ENCODE data around the gene FKBP9.
"Not testable (repeated sequence)": the region's sequence is repeated elsewhere in the genome, so short reads cannot be mapped to it uniquely, and the experiment has no call there.

Gene FKBP9

DNA sequence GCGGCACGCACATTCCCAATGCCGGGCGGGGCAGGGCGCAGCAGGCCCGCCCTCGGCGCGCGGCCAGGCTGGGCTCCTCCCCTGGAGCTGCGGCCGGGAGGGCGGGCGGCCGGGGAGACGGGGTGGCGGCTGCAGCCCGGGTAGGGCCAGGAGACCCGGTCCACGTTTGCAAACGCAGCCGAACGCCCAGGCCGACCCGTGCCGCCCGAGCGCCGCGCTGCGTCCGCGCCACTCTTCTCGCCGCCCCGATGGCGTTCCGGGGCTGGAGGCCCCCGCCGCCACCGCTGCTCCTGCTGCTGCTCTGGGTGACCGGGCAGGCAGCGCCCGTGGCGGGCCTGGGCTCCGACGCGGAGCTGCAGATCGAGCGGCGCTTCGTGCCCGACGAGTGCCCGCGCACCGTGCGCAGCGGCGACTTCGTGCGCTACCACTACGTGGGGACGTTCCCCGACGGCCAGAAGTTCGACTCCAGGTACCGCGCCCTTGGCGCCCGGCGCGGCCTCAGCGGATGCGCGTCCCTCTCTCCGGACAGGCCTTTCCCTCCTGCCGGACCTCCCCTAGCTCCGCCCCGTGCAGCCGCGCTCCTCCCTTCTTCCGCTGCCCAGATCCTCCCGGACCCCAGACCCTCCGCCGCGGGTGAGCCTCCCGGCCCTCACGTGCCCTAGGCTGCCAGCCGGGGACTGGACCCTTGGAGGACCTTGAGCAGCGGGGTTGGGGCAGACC lies at the start of gene FKBP9:
Gene FKBP9 (plus strand): TSS at position 115 of the 720 bp plus-strand sequence. CDS start 134 bp downstream, at position 249.
- DNase-seq, result no peak

DNA sequence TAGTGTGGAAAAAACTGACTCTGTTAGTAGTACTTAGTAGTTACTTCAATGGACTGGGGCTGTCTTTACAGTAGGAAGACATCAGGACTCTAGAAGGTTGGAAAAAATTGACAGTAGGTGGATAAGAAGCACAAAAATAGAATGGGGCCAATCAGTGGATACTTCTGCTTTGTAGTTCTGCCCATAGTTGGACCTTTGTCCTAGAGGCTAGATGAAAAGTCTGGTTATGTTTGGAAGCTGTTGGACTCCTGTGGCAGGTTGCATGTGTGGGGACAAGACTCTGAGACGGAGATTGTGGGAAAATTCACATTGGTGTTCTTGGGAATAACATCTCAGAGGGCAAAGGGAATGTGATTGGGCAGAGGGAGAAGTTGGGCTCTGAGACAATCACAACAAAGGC lies 47.0 kb upstream of the FKBP9 start:
- DNase-seq, result no peak

DNA sequence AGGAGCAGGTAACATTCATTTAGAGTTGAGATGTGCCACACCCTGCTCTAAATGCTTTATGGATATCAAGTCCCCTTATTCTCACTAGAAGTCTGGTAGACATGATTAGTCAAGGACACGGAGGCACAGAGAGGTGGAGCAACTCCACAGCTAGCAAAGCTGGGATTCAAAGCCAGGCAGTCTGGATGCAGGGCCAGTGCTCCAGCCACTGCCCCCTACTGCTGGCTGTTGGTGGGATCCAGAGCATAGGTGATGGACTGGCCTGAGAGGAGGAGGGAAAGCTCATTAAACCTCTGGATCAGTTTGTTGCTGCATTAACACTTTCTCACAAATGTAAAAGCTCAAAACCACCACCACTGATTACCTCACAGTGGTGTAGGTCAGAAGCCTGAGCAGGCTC lies 43.1 kb upstream of the FKBP9 start:
- DNase-seq, result no peak

DNA sequence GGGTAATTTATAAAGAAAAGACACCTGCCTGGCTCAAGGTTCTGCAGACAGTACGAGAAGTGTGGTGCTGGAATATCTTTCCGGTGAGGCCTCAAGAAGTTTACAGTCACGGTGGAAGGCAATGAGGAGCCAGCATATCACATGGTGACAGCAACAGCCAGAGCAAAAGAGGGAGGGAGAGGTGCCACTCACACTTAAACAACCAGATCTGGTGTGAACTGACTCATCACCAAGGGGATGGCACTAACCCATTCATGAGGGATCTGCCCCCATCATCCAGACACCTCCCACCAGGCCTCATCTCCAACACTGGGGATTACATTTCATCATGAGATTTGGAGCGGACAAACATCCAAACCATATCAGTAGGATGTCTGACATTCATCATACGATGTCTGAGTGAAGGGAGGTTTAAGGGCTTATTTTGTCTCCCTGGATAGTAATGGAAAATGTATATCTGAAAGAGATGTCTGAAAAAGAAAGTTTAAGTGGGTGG lies 42.2 kb upstream of the FKBP9 start:
- DNase-seq, result no peak

DNA sequence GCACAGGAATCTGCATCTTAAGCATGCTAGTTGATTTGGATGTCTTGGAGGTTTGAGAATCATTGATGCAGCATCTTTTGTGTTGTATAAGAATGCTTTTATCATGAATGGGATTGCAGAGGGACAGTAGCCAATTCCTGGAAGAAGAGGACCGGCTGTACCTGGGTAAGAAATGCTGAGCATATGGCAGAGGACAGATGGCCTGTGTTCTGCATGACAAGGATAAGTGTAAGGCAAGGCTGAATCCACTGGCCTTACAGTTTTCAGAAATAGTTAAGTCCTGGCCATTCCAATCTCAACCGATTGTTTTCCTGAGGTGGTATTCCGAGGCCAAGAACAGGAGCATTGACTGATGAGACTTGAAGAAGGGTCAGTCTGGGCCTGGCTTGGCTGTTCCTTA lies 41.2 kb upstream of the FKBP9 start:
- no peak for DNase-seq

- DNase-seq, result not testable (repeated sequence)
Measured at GRCh38 chr7:32916994-32917393, 40.2 kb upstream of the FKBP9 start.

DNA sequence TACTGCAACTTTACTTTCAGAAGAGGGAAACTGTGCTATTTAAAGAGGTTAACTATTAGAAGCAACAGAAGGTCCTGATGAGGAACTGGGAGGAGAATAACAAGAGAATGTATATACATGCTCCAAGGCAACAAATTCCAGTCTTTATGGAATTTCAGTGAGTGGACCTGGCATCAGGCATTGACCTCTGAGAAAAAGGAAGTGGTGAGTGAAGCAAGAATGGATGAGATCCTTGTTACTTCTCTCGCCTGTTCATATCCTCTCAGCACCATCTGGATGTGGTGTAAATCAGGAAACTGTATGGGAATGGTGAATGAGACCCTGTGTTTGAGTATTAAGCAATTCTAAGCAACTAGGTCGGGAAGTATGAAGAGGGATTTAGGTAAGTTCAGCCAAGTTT lies 35.3 kb upstream of the FKBP9 start:
- DNase-seq, result no peak

DNA sequence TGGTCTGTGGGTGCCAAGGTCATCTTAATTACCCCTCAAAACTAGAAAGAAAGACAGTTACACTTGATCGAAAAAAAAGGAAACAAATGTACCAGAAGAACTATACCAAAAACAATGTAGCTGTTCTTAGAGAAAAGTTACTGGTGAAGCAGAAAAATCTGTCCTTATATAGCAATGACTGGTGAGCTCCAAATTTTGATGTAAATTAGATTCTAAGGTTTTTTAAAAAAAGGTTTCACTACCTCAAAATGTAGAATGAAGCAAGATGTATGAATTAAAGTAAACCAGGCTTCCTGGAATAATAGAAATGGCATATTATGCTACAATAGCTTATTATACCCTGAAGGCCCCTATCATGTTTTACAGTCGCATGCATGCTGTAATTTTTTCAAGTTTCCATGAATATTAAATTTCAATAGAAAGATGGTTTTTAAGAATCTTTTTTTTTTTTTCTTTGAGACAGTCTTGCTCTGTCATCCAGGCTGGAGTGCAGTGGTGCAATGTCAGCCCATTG lies 28.4 kb upstream of the FKBP9 start:
- DNase-seq, result no peak

DNA sequence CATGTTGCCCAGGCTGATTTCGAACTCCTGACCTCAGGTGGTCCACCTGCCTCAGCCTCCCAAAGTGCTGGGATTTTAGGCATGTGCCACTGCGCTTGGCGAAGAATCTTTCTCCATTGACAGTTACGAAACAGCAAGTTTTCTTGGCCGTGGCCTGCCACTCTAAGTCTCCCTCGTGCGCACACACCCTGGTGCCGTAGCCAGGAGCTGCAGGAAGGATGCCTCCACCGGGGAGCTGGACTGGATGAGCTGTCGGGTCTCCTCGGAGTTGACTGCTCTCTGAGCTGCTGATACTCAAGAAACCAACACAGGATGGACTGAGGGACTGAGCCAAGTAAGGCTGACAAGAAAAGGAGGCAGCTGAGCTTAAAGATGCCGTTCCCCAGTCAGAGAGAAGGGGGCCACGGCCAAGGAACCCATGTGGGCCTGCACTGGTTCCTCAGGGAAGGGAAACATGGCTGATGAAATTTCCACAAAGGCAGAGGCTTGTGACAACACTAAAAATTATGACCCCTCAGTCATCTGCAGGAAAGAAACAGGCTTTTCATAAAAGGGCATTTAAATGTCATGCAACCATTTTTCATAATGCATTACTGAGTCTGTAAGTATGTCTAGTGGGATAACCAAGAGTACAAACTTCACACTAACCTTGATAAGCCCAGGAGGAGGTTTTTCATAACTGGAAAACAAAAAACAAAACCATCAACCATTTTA lies 27.7 kb upstream of the FKBP9 start:
- DNase-seq, result no peak

DNA sequence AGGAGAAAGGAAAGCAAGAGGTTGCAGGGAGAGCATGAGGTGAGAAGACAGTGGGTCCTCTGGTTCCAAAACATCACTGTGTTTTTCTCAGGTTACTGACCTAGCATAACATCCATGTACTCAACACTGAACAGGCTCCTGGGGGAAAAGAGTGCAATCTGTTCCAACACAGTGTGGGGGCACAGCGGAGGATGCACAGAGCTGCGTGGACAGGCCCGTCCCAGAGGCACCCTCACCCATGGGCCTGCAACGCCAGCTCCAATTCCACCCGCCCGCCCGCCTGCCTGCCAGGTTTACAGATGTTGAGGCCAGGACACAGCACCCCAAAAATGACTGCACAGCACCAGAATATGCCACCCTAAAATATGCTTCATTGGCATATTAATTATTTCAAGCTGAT lies 26.9 kb upstream of the FKBP9 start:
- DNase-seq, result no peak

DNA sequence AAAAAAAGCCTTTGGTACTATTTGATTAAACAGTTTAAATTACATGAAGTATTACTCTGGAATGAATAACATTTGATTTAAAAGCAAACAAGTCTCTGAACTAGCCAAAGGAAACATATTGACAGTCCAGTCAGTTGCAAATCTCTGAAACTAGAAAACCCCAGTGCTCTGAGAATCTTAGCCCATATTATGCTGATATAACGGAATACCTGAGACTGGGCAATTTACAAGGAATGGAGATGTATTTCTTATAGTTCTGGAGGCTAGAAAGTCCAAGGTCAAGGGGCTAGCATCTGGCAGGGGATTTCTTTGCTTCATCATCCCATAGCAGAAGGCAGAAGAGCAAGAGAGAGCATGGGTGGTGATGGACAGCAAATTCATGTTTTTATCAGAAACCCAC lies 21.7 kb upstream of the FKBP9 start:
- DNase-seq, result no peak

DNA sequence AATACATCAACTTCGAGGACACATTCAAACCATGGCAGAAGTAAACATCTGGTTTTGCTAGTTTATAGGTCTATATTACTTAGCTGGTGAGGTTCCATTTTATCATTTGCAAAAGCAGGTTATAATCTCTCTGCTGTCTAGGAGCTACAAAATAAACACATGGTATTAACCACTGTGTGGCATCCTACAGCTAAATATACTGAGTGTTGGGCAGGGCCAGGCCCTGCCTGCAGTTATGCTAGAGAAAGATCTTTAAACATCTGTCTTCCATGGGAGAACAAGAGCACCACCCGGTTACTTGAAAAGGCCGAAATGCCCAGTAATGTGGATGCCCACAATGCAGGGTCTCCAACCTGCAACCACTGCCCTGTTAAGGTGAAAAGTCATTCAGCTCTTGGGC lies 20.6 kb upstream of the FKBP9 start:
- no peak for DNase-seq

DNA sequence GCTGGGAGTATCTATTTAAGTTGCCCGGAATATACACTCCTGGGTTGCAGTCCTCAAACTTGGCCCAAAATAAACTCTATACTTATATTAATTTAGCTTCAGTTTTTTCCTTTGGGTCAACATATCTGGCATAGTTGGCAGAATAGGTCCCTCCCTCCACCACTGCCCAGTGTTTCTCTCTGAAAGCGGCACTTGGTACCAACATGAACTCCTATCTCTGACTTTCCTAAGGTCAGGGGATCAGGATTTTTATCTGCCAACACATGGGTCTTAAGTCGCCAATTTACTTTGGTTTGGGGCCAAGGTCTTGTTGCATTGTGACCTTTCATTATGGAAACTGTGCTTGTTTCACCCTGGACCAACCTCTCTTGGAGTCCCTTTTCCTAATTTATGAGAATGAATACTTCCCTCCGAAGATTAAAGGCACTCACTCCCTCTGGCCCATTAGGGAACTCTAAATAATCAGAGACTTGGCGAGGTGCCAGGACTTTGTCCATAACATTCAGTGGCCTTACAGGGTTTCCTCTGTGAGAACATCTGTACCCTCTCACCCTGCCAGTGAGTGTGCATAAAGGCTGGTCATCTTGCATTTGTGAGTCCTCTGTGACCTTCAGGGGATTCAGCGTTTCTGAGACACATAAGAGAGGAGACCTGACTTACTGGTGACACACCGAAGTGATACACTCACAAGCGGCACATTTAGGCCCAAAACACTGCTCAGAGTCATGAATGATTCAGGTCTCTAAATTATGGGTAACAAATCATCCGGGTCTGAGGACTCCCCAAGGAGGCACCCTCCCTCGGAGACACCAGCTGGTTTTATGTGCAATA lies 19.7 kb upstream of the FKBP9 start:
- DNase-seq, result no peak

DNA sequence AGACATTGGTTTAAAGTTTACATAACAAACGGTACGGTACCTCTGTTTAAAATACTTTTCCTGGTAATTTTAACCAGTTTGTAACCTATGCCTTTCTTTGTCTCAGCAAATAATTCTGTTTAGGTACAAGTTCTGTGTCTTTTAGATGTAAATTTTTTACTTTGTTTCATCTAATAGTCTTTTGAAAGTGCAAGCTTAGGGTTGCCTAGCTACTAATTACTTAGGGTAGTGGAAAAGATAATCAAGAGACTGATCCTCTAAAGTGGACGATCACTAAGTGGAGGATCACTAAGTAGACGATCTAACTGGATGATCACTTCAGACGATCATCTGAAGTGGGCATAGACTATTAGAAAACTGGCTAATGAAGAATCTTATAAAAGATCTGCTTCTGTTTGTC lies 16.1 kb upstream of the FKBP9 start:
- no peak for DNase-seq

DNA sequence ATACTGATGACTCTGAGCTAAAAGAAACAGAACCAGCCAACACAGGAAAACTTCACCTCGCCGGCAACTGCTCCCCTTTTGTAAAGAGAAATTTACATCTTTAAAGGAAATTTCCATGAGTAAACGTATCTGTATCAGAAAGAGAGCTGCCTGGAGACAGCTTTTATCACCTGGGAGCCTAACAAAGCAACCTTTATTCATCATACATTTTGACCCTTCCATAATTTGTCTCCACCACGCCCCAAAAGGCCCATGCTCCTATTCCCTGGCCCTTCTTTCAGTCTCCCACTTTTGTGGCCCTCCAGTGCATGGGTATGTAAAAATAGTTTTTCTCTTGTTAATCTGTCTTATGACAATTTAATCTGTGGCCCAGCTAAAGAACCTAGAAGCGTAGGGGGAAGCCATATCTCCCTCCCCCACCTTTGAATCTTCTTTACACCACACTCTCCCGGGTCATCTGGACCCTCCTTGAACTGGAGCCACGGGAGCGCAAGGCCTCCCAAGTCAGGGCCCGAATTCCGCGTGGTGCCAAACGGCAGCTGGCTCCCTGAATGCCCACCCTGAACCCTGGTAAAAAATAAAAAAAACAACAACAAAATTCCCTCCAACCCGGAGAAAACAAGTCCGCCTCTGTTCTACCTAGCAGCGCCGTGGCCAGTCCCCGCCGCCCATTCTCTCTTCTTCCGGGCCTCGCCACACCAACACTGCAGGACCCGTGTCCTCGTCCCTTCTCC lies 15.4 kb upstream of the FKBP9 start:
- no peak for DNase-seq

- DNase-seq, result peak; percentile 68 to 72
Measured at GRCh38 chr7:32942415-32943251, 14.6 kb upstream of the FKBP9 start.

DNA sequence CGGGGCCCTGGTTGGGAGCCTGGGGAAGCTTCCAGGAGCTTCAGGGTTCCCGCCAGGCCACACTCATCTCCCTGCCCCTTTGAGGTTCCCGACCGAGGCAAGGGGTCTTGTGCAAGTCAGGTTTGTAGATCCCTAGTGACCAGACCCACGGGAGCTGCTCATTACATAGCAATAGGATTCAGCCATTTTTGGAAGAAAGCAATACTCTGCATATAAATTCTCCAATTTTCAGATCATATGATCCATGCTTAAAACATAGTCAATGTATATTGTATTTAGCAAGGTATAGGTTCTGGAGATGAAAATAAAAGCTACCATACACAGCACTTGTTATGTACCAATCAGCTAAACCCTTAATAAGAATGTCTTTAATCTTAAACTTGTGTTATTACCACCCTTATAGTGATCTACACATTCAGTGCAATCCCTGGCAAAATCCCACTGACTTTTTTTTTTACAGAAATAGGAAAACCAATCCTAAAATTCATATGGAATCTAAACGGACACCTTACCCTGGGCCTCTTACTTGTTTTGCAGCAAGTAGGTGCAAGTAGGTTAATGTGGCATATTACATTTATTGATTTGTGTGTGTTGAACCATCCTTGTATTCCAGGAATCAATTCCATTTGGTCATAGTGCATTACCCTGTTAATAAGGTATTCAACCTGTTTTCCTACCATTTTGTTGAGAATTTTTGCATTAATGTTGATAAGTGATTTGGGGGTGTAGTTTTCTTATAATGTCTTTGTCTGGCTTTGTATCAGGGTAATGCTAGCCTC lies 13.8 kb upstream of the FKBP9 start:
- no peak for DNase-seq

DNA sequence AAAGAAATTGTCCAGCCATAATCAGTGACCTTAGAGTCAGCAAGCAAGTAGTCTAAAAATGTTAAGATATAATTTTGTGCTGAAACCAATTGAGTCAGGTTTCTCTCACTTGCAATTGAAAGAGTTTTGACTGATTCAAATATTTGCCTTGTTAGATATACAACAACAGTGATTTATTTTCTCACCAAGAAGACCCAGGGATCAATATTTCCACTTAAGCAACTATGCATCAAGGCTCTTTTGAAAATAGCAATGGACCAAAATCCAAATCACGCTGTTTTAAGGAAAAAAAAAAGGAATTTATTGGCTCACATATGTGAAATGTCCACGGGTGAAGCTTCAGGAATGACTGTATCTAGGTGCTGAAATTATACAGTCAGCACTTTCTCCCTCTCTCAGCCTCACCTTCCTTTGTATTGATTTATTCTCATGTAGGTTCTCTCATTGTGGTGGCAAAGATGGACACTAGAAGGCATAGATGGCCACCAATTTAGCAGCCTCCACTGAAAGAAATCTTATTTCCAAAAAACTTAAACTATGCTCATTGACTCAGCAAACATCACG lies 9.7 kb upstream of the FKBP9 start:
- no peak for DNase-seq

- DNase-seq, result no peak
Measured at GRCh38 chr7:32948202-32948601, 9.0 kb upstream of the FKBP9 start.

DNA sequence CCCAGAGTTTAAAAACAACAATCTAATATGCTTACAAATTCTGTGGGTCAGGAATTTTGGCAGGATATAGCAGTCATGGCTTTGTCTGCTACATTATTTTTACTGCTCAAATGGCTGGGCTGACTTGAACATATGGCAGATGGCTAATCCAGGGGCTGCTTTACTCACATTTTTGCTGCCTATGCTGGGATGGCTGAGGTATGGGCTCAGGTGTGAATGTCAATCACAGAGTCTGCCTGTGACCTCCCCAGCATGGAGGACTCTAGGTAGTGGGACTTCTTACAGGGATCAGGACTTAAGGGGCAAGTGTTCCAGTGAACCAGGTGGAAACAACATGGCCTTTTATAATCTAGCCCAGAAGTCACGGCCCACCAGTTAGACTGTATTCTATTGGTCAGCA lies 4.4 kb upstream of the FKBP9 start:
- DNase-seq, result no peak

Measured in stimulated activated CD4-positive, alpha-beta T cell treated with anti-CD3 and anti-CD28 coated beads, Interleukin-4, amount 100 ng/mL, for 4 hours (primary cell).